Liver (tissue), 9 donors: ENCODE measurements around the gene PROX2. TPM values are rescaled to one million over a fixed set of nuclear protein-coding genes. Genes with fewer than 3 reads are reported as not detected.
A peak's percentile ranks its signal among the peaks of the same experiment; 100 is the strongest.

ENCODE experiments used
- DNase-seq: peaks from one replicate; pipeline ENCODE4 v3.0.0-alpha.2; 2017; ENCODE audit warnings: low spot score
- H3K27ac ChIP-seq, 2 donors: one replicate each; pipeline ENCODE4 v1.7.0; 2013; ENCODE audit warnings: inconsistent platforms in 2 of 2, low read length in 2 of 2, control low read depth in 1 of 2, low read depth in 1 of 2, mild to moderate bottlenecking in 1 of 2
- H3K27me3 ChIP-seq, 4 donors: one replicate each; pipeline versions ENCODE4 v1.6.1 to v1.7.0; 2013; ENCODE audit warnings: low read length in 3 of 4, inconsistent platforms in 1 of 4, mild to moderate bottlenecking in 1 of 4, moderate library complexity in 1 of 4; ENCODE audit not compliant: control insufficient read depth in 4 of 4, insufficient read depth in 4 of 4
- H3K36me3 ChIP-seq, 4 donors: one replicate each; pipeline versions ENCODE4 v1.6.1 to v1.7.0; 2013; ENCODE audit warnings: low read length in 3 of 4, mild to moderate bottlenecking in 3 of 4, low read depth in 1 of 4, moderate library complexity in 1 of 4; ENCODE audit not compliant: control insufficient read depth in 4 of 4, insufficient read depth in 3 of 4
- H3K4me1 ChIP-seq, 4 donors: one replicate each; pipeline versions ENCODE4 v1.6.1 to v1.7.0; 2013; ENCODE audit warnings: low read length in 3 of 4, mild to moderate bottlenecking in 3 of 4, moderate library complexity in 1 of 4; ENCODE audit not compliant: control insufficient read depth in 4 of 4, insufficient read depth in 4 of 4
- H3K4me3 ChIP-seq, 3 donors: one replicate each; pipeline versions ENCODE4 v1.6.1 to v1.7.0; 2013; ENCODE audit warnings: low read length in 3 of 3, control low read depth in 1 of 3, low read depth in 1 of 3, mild to moderate bottlenecking in 1 of 3
- H3K9ac ChIP-seq, 2 donors: one replicate each; pipeline ENCODE4 v1.7.0; 2013; ENCODE audit warnings: low read length in 2 of 2, mild to moderate bottlenecking in 2 of 2, moderate library complexity in 2 of 2, control low read depth in 1 of 2, low read depth in 1 of 2
- H3K9me3 ChIP-seq, 4 donors: one replicate each; pipeline versions ENCODE4 v1.6.1 to v1.7.0; 2013; ENCODE audit warnings: low read length in 3 of 4; ENCODE audit not compliant: control insufficient read depth in 4 of 4
- CTCF ChIP-seq: fragments of 150-350 bp; IDR thresholded peaks from 2 replicates; pipeline ENCODE4 v1.5.1; 2017; ENCODE audit warnings: improper control_type of control experiment, low read depth, low read length; ENCODE audit not compliant: missing input control
- EGR1 ChIP-seq, 2 donors: IDR thresholded peaks; 2 replicates each; pipeline ENCODE4 v1.6.1; 2016 to 2018; ENCODE audit warnings: antibody characterized with exemption in 2 of 2, low read depth in 2 of 2
- FOXA1 ChIP-seq: IDR thresholded peaks from 2 replicates; pipeline ENCODE4 v1.6.1; 2016; ENCODE audit warnings: antibody characterized with exemption
- GABPA ChIP-seq, 2 donors: IDR thresholded peaks in 1 of 2; conservative IDR thresholded peaks in 1 of 2; 2 replicates each; pipeline ENCODE4 v1.6.1; 2016; ENCODE audit warnings: antibody characterized with exemption in 2 of 2, mild to moderate bottlenecking in 1 of 2, moderate library complexity in 1 of 2
- HNF4A ChIP-seq, 2 donors: conservative IDR thresholded peaks; 2 replicates each; pipeline ENCODE4 v1.6.1; 2016; ENCODE audit warnings: antibody characterized with exemption in 2 of 2, mild to moderate bottlenecking in 2 of 2
- HNF4G ChIP-seq: IDR thresholded peaks from 2 replicates; pipeline ENCODE4 v1.6.1; 2016; ENCODE audit warnings: antibody characterized with exemption
- JUND ChIP-seq, 2 donors: IDR thresholded peaks; 2 replicates each; pipeline ENCODE4 v1.6.1; 2016; ENCODE audit warnings: antibody characterized with exemption in 2 of 2
- MAX ChIP-seq: IDR thresholded peaks from 2 replicates; pipeline ENCODE4 v1.6.1; 2016; ENCODE audit warnings: antibody characterized with exemption
- NR2F2 ChIP-seq: IDR thresholded peaks from 2 replicates; pipeline ENCODE4 v1.6.1; 2016; ENCODE audit warnings: antibody characterized with exemption
- RAD21 ChIP-seq, 2 donors: IDR thresholded peaks; 2 replicates each; pipeline ENCODE4 v1.6.1; 2016; ENCODE audit warnings: antibody characterized with exemption in 2 of 2, mild to moderate bottlenecking in 2 of 2
- REST ChIP-seq: IDR thresholded peaks from 2 replicates; pipeline ENCODE4 v1.6.1; 2016; ENCODE audit warnings: antibody characterized with exemption, mild to moderate bottlenecking
- RXRA ChIP-seq, 2 donors: IDR thresholded peaks; 2 replicates each; pipeline ENCODE4 v1.6.1; 2017 to 2018; ENCODE audit warnings: antibody characterized with exemption in 2 of 2, mild to moderate bottlenecking in 1 of 2
- SP1 ChIP-seq: IDR thresholded peaks from 2 replicates; pipeline ENCODE4 v1.6.1; 2018; ENCODE audit warnings: antibody characterized with exemption, mild to moderate bottlenecking
- YY1 ChIP-seq: IDR thresholded peaks from 2 replicates; pipeline ENCODE4 v1.6.1; 2016; ENCODE audit warnings: antibody characterized with exemption, mild to moderate bottlenecking
- ZBTB33 ChIP-seq: IDR thresholded peaks from 2 replicates; pipeline ENCODE4 v1.6.1; 2016; ENCODE audit warnings: antibody characterized with exemption
- whole genome bisulfite sequencing: extraction: QIAGEN DNeasy Blood & Tissue Kit; methylation state at CpG from one replicate; pipeline ENCODE4 v1.1.7; 2013; 5-methylcytosine and 5-hydroxymethylcytosine counted together
- polyA plus RNA-seq, 2 donors: library from polyadenylated mRNA; stranded (reverse) in 1 of 2; unstranded in 1 of 2; fragments of 200-250 nt in 1 of 2; fragments of >200 nt in 1 of 2; fragmentation: Nextera tagmentation in 1 of 2; extraction: Ambion mirVana in 1 of 2; gene quantifications; one replicate each; pipeline versions ENCODE4 v1.2.1 to v1.2.3, GENCODE V29; 2013 to 2015
- total RNA-seq, 2 donors: library from RNA; depleted of rRNA; stranded (reverse); fragments of >200 nt; gene quantifications; one replicate each; pipeline ENCODE4 v1.2.3, GENCODE V29; 2014
- TF ChIP-seq, protein P1 (sequence below): IDR thresholded peaks from 2 replicates; pipeline ENCODE4 v1.6.1; 2016; ENCODE audit warnings: antibody characterized with exemption
- donor health status: healthy.
- donor health status: healthy.
- donor health status: healthy.
- donor health status: healthy.
- donor health status: healthy.

Gene PROX2
- total and polyA plus RNA-seq, 4 donors = 0.06 TPM; not detected in 3

- no peaks in the 10 kb centered on the region for H3K27me3 ChIP-seq
- no peaks in the 10 kb centered on the region for H3K4me1 ChIP-seq
- no peaks in the 10 kb centered on the region for H3K9me3 ChIP-seq
- no peak for DNase-seq
- 59% methylated on average over 2 of the region's 2 CpGs for WGBS
- peaks cover 0 to 5% (median under 1%) of the 10 kb centered on the region in 4 donors for H3K36me3 ChIP-seq
- H3K4me3 ChIP-seq = no peak overlapping the region
- TF ChIP-seq GABPA (IDR thresholded peaks at IDR 0.05 in 1 of 2, conservative IDR thresholded peaks at IDR 0.05 in 1 of 2) (no peak), MAX (no peak), CTCF (no peak)
- H3K9ac ChIP-seq = peak overlapping the region; percentile 20 to 43
- peak overlapping the region in 1 of 2 donors; percentile 45 for H3K27ac ChIP-seq
Observed at GRCh38 chr14:74838166-74838565, 37.8 kb downstream of the PROX2 start.

GRCh38 chr14:74836251-74836960 is 39.5 kb downstream of the PROX2 start:
- H3K4me1 ChIP-seq = no peaks in the 10 kb centered on the region
- TF ChIP-seq FOXA1 (no peak), EGR1 (IDR thresholded peaks at IDR 0.05; ENCODE audit: low read depth in 2 of 2) (no peak), HNF4G (no peak), MAX (no peak), YY1 (no peak), NR2F2 (no peak), HNF4A (conservative IDR thresholded peaks at IDR 0.05) (no peak), SP1 (no peak)
- no peak overlapping the region for H3K9ac ChIP-seq
- H3K36me3 ChIP-seq = peaks cover 2 to 7% (median 3%) of the 10 kb centered on the region in 4 donors
- H3K9me3 ChIP-seq = no peaks in the 10 kb centered on the region
- no peak overlapping the region for H3K27ac ChIP-seq
- no peak overlapping the region for H3K4me3 ChIP-seq
- H3K27me3 ChIP-seq = no peaks in the 10 kb centered on the region
- no peak for DNase-seq
- 91% methylated on average over 1 of the region's 1 CpG for whole genome bisulfite sequencing

DNA sequence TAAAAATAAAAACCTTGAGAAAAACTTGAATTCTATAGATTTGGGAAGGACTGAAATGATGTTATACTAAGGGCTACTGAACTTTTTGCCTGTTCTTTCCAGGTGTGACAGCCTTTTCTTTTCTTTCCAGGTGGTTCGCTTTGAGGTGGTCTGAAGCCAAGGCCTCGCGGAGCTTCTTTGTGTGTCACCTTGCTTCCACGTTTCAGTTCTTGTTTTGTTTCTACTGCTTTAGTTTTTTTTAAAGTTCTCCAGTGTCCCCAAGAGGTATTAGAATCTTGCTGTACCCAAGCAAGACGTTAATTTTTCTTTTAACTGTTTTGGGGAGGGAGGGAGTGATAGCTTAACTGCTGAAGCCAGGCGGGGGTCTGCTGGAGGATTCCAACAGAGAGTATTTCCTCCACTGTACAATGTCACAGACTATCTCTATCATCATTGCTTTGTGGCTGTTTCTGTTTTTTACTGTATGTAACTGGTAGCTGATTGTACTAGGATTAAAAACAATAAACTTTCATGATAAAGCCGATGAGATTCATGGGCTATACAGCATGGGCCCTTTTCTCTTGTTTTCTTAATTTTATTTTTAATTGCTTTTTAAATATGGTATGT is 40.2 kb downstream of the PROX2 start:
- H3K27me3 ChIP-seq = no peaks in the 10 kb centered on the region
- peaks cover 2 to 13% (median 7%) of the 10 kb centered on the region in 4 donors for H3K36me3 ChIP-seq
- no peaks in the 10 kb centered on the region for H3K4me1 ChIP-seq
- no peak overlapping the region for H3K9ac ChIP-seq
- WGBS = 92% methylated on average over 7 of the region's 7 CpGs
- H3K9me3 ChIP-seq = no peaks in the 10 kb centered on the region
- no peak for DNase-seq
- no peak overlapping the region for H3K27ac ChIP-seq
- no peak overlapping the region for H3K4me3 ChIP-seq
- TF ChIP-seq FOXA1 = no peak
- TF ChIP-seq SP1 = no peak
- no peak for TF ChIP-seq NR2F2
- TF ChIP-seq, protein P1, sequence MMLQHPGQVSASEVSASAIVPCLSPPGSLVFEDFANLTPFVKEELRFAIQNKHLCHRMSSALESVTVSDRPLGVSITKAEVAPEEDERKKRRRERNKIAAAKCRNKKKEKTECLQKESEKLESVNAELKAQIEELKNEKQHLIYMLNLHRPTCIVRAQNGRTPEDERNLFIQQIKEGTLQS = no peak
- no peak for TF ChIP-seq EGR1 (IDR thresholded peaks at IDR 0.05; ENCODE audit: low read depth in 2 of 2)
- no peak for TF ChIP-seq HNF4A (conservative IDR thresholded peaks at IDR 0.05)
- TF ChIP-seq JUND (IDR thresholded peaks at IDR 0.05) = no peak
- no peak for TF ChIP-seq RAD21 (IDR thresholded peaks at IDR 0.05)
- no peak for TF ChIP-seq MAX
- no peak for TF ChIP-seq YY1
- no peak for TF ChIP-seq ZBTB33
- TF ChIP-seq REST = no peak
- no peak for TF ChIP-seq RXRA (IDR thresholded peaks at IDR 0.05)
